ENCODE measurements around the gene SEZ6L2. TPM values are rescaled to one million over a fixed set of nuclear protein-coding genes. Genes with fewer than 3 reads are reported as not detected.
"Not testable (repeated sequence)": the region's sequence is repeated elsewhere in the genome, so short reads cannot be mapped to it uniquely, and the experiment has no call there.

Gene SEZ6L2
- total RNA-seq, 2 donors from 2014 or later, result 0.82 to 1.8 TPM

GRCh38 chr16:29841631-29842030 lies 57.7 kb downstream of the SEZ6L2 start:
- intact Hi-C loops (cut with DNase I), result loop anchor here in 1 of 2 donors (10.0 kb wide), 1 partner anchor 137 kb away; no protein-coding TSS in a partner anchor
- DNase-seq, result no peak
- ATAC-seq, result no peak

DNA sequence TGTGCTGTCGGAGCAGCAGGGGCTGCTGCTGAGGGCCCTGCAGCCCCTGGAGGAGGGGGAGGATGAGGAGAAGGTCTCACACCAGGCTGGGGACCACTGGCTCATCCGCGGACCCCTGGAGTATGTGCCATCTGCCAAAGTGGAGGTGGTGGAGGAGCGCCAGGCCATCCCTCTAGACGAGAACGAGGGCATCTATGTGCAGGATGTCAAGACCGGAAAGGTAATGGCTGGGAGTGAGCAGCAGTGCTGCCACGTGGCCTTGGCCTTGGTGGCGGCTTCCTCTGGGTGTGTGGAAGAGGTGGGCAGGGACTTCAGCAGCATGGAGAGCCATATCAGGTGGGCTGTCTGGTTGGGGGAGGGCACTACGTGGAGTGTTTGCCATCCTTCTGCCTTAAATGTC lies 59.1 kb downstream of the SEZ6L2 start:
- no peak for DNase-seq
- ATAC-seq, result peak in 1 of 2 donors; percentile 6
- intact Hi-C loops (cut with DNase I), result loop anchor here in 1 of 2 donors (10.0 kb wide), 1 partner anchor 135 kb away; no protein-coding TSS in a partner anchor

GRCh38 chr16:29839822-29840221 lies 59.5 kb downstream of the SEZ6L2 start:
- intact Hi-C loops (cut with DNase I), result loop anchor here in 1 of 2 donors (10.0 kb wide), 1 partner anchor 135 kb away; no protein-coding TSS in a partner anchor
- ATAC-seq, result peak; percentile 42 to 80
- DNase-seq, result no peak

DNA sequence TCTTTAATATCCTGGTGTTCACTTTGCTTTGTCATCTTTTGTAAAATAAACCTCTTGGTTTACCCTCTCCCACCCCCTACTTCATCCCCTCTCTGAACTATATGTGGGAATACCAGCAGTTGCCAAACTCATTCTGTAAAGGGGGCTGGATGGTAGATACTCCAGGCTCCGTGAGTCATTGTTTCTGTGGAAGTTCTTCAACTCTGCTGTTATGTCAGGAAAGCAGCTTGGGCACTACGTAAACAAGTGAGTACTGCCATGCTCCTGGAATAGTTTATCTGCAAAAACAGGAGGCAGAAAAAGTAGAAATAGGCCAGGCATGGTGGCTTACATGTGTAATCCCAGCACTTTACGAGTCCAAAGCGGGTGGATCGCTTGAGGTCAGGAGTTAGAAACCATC lies 61.5 kb downstream of the SEZ6L2 start:
- ATAC-seq (no peak), DNase-seq (no peak)
- intact Hi-C loops (cut with DNase I), result no loop called here

DNA sequence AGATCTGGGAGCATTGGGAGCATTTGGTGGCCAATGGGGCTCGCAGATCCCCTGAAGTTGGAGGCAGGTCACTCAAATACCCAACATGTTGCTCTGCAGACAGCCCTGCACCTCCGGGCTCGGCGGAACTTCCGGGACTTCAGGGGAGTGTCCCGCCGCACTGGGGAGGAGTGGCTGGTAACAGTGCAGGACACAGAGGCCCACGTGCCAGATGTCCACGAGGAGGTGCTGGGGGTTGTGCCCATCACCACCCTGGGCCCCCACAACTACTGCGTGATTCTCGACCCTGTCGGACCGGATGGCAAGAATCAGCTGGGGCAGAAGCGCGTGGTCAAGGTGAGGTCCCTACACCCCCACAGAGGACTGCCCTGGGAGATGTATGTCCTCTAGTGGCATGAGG lies 62.7 kb downstream of the SEZ6L2 start:
- intact Hi-C loops (cut with DNase I), result no loop called here
- DNase-seq (no peak), ATAC-seq (no peak)

DNA sequence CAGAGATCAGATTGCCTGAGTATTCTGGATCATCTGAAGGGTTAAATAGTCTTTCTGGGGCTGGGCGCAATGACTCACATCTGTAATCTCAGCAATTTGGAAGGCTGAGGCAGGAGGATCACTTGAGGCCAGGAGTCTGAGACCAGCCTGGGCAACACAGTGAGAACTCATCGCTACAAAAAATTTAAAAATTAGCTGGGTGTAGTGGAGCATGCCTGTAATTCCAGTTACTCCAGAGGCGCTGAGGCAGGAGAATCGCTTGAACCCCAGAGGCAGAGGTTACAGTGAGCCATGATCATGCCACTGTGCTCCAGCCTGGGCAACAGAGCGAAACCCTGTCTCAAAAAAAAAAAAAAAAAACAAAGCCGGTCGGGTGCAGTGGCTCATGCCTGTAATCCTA lies 63.4 kb downstream of the SEZ6L2 start:
- ATAC-seq (no peak), DNase-seq (no peak)
- intact Hi-C loops (cut with DNase I), result no loop called here

- DNase-seq, result no peak
These were observed 65.3 kb downstream of the SEZ6L2 start for GRCh38 chr16:29834079-29834478.

GRCh38 chr16:29833219-29833618 lies 66.1 kb downstream of the SEZ6L2 start:
- ATAC-seq; intact Hi-C loops (cut with DNase I); DNase-seq: not testable (repeated sequence)

More at GRCh38 chr16:29834079-29834478, 65.3 kb downstream of the SEZ6L2 start:
- intact Hi-C loops (cut with DNase I), result no loop called here
- no peak for ATAC-seq

DNA sequence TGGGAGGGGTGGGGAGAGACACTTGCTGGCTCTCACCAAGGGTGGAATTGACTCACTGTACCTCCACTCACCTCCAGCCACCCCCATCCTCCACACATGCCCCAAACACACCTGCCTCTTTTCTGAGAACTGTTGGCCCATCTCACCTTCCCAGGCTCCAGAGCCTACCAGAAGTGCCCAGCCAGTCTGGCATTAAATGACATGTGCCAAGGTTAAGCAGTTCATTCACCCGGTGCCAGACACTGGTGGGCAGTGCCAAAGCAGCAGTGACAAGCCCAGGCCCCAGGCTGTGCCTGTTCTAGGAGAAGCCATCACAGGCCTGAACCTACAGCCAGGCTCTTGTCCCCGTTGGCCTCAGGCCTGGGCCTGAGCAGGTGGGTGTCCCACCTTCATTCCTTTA lies 67.9 kb downstream of the SEZ6L2 start:
- intact Hi-C loops (cut with DNase I), result no loop called here
- DNase-seq (no peak), ATAC-seq (peak in 1 of 2 donors; percentile 19)

- no peak for DNase-seq
- intact Hi-C loops (cut with DNase I), result no loop called here
- no peak for ATAC-seq
These were observed 68.6 kb downstream of the SEZ6L2 start for GRCh38 chr16:29830774-29831173.

GRCh38 chr16:29826342-29826695 lies 73.0 kb downstream of the SEZ6L2 start:
- intact Hi-C loops (cut with DNase I), result no loop called here
- ATAC-seq (no peak), DNase-seq (no peak)

- peak; percentile 67 for DNase-seq
- peak; percentile 17 to 76 for ATAC-seq
- intact Hi-C loops (cut with DNase I), result no loop called here
These were observed 74.0 kb downstream of the SEZ6L2 start for GRCh38 chr16:29825145-29826044.

GRCh38 chr16:29824589-29825144 lies 74.7 kb downstream of the SEZ6L2 start:
- no peak for DNase-seq
- intact Hi-C loops (cut with DNase I), result no loop called here
- ATAC-seq, result peak in 1 of 2 donors; percentile 54

- DNase-seq (no peak), ATAC-seq (peak in 1 of 2 donors; percentile 30)
- intact Hi-C loops (cut with DNase I), result no loop called here
These were observed 77.7 kb downstream of the SEZ6L2 start for GRCh38 chr16:29821643-29822115.

Other genes starting within 250 kb of the SEZ6L2 start
- gene SPN, start 236.3 kb downstream of the SEZ6L2 start, total RNA-seq, result 1 to 10 TPM; 1.4 to 3.7 TPM
- gene QPRT, start 220.4 kb downstream of the SEZ6L2 start, total RNA-seq, result 10 to 100 TPM; 20.4 to 22.0 TPM
- gene C16orf54, start 153.6 kb downstream of the SEZ6L2 start, total RNA-seq, result 1 to 10 TPM; 1.3 to 1.7 TPM
- not detected for gene ZG16, start 121.3 kb downstream of the SEZ6L2 start, total RNA-seq
- gene KIF22, start 108.8 kb downstream of the SEZ6L2 start, total RNA-seq, result 10 to 100 TPM; 22.1 to 30.1 TPM
- 10 to 100 TPM; 84.8 to 96.7 TPM for gene MAZ, start 93.0 kb downstream of the SEZ6L2 start, total RNA-seq
- gene PRRT2, start 87.4 kb downstream of the SEZ6L2 start, total RNA-seq, result 1 to 10 TPM; 2.2 to 3.0 TPM
- 10 to 100 TPM; 15.1 to 16.6 TPM for gene PAGR1, start 83.4 kb downstream of the SEZ6L2 start, total RNA-seq
- gene MVP, start 79.1 kb downstream of the SEZ6L2 start, total RNA-seq, result 10 to 100 TPM; 72.7 to 82.4 TPM
- gene CDIPT, start 36.3 kb downstream of the SEZ6L2 start, total RNA-seq, result 10 to 100 TPM; 88.8 to 90.8 TPM
- 1 to 10 TPM in 1 of 2 donors, under 1 TPM in 1; 0.59 to 1.0 TPM for gene ASPHD1, start 938 bp upstream of the SEZ6L2 start, total RNA-seq
- gene KCTD13, start 26.7 kb upstream of the SEZ6L2 start, total RNA-seq, result 10 to 100 TPM in 1 of 2 donors, 1 to 10 TPM in 1; 7.6 to 10.1 TPM
- gene TMEM219, start 62.5 kb upstream of the SEZ6L2 start, total RNA-seq, result 10 to 100 TPM; 73.8 to 78.8 TPM
- 10 to 100 TPM; 33.6 to 45.8 TPM for gene TAOK2, start 74.3 kb upstream of the SEZ6L2 start, total RNA-seq
- 10 to 100 TPM; 13.0 to 18.4 TPM for gene HIRIP3, start 96.1 kb upstream of the SEZ6L2 start, total RNA-seq
- 10 to 100 TPM; 33.6 to 35.9 TPM for gene INO80E, start 96.7 kb upstream of the SEZ6L2 start, total RNA-seq
- under 1 TPM; 0.63 to 0.77 TPM for gene DOC2A, start 111.5 kb upstream of the SEZ6L2 start, total RNA-seq
- gene C16orf92, start 123.6 kb upstream of the SEZ6L2 start, total RNA-seq, result not detected
- not detected for gene TLCD3B, start 131.7 kb upstream of the SEZ6L2 start, total RNA-seq
- 1,000 to 10,000 TPM; 2,548 to 2,783 TPM for gene ALDOA, start 166.2 kb upstream of the SEZ6L2 start, total RNA-seq
- 10 to 100 TPM; 34.2 to 41.1 TPM for gene PPP4C, start 176.4 kb upstream of the SEZ6L2 start, total RNA-seq
- gene TBX6, start 192.4 kb upstream of the SEZ6L2 start, total RNA-seq, result under 1 TPM; 0.55 to 0.80 TPM
- 10 to 100 TPM; 39.5 to 54.1 TPM for gene YPEL3, start 196.7 kb upstream of the SEZ6L2 start, total RNA-seq
- 1 to 10 TPM; 2.6 to 3.4 TPM for gene GDPD3, start 214.0 kb upstream of the SEZ6L2 start, total RNA-seq
- 10 to 100 TPM; 56.9 to 59.6 TPM for gene MAPK3, start 223.7 kb upstream of the SEZ6L2 start, total RNA-seq

Measured in left cardiac atrium (tissue), 4 donors.